ENCODE results near the gene ABCF3. TPM values are rescaled to one million over a fixed set of nuclear protein-coding genes. Genes with fewer than 3 reads are reported as not detected.

Gene ABCF3
- total RNA-seq, 2 donors from 2014 or later = 62.9 to 103 TPM

DNA sequence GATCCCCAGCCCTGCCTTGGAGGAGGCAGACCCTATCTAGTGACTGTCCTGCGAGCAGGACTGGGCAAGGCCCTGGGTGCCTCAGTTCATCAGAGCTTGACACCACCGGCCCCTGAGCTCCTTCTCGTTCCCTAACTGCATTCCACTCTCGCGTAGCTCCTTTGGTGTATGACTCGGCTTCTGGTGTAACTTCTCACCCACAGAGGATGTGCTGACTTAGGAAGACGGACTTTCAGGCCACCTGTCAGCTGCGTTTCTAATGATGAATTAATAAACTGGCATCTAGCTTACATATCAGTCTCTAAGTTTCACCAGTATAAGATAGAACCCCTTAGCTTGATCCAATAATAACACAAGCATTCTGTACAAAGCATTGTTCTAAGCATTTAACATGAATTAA, 17.5 kb downstream of the ABCF3 start:
- no peaks in the 10 kb centered on the region for H3K27me3 ChIP-seq (replicated peaks; ENCODE audit: insufficient read depth)
- 80% methylated on average over 8 of the region's 8 CpGs for WGBS
- intact Hi-C loops (cut with DNase I) = no loop called here
- H3K36me3 ChIP-seq = no peaks in the 10 kb centered on the region
- no peaks in the 10 kb centered on the region for H3K4me1 ChIP-seq (replicated peaks)
- H3K4me3 ChIP-seq = no peak overlapping the region
- TF ChIP-seq CTCF (IDR thresholded peaks at IDR 0.05) = no peak
- no peak for TF ChIP-seq POLR2A (IDR thresholded peaks at IDR 0.05)
- no peak for TF ChIP-seq POLR2AphosphoS5 (IDR thresholded peaks at IDR 0.05)
- DNase-seq (ENCODE audit: low spot score) = no peak
- H3K27ac ChIP-seq = no peak overlapping the region
- H3K9me3 ChIP-seq = no peaks in the 10 kb centered on the region

DNA sequence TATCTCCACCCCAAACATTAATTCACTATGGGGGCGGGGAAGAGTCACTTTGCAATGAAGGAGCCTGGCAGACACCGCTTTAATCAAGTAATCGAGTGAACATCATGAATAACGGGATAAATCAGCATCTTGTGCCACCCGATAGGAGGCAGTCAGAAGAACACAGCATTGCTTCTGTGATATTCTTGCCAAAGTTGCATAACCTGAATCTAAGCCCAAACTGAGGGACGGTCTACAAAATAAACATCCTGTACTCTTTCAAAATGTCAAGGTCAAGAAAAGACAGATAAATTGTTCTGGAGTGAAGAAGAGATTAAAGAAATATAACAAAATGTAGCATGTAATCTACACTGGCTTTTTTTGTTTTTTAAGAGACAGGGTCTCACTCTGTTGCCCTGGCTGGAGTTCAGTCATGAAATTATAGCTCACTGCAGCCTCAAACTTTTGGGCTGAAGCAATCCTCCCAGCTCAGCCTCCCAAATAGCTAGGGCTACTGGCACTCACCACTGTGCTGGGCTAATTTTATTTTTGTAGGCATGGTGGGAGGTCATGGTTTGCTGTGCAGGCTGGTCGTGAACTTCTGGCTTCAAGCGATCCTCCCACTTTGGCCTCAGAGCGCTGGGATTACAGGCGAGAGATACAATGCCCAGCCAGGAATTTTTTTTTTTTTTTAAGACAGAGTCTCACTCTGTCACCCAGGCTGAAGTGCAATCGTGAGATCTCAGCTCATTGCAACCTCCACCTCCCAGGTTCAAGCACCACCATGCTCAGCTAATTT, 23.3 kb downstream of the ABCF3 start:
- WGBS = 38% methylated on average over 11 of the region's 11 CpGs
- intact Hi-C loops (cut with DNase I) = no loop called here
- no peak overlapping the region for H3K27ac ChIP-seq
- TF ChIP-seq CTCF (IDR thresholded peaks at IDR 0.05) (no peak), POLR2A (IDR thresholded peaks at IDR 0.05) (no peak), POLR2AphosphoS5 (IDR thresholded peaks at IDR 0.05) (no peak)
- H3K9me3 ChIP-seq = no peaks in the 10 kb centered on the region
- DNase-seq (ENCODE audit: low spot score) = no peak
- H3K36me3 ChIP-seq = no peaks in the 10 kb centered on the region
- no peaks in the 10 kb centered on the region for H3K27me3 ChIP-seq (replicated peaks; ENCODE audit: insufficient read depth)
- no peaks in the 10 kb centered on the region for H3K4me1 ChIP-seq (replicated peaks)
- no peak overlapping the region for H3K4me3 ChIP-seq

GRCh38 chr3:184211297-184211696, 25.3 kb downstream of the ABCF3 start:
- intact Hi-C loops (cut with DNase I) = no loop called here
- Histone ChIP-seq H3K36me3 (no peaks in the 10 kb centered on the region), H3K4me3 (no peak overlapping the region), H3K27me3 (replicated peaks; ENCODE audit: insufficient read depth) (no peaks in the 10 kb centered on the region), H3K9me3 (no peaks in the 10 kb centered on the region), H3K27ac (no peak overlapping the region), H3K4me1 (replicated peaks) (no peaks in the 10 kb centered on the region)
- no peak for TF ChIP-seq POLR2A (IDR thresholded peaks at IDR 0.05)
- TF ChIP-seq POLR2AphosphoS5 (IDR thresholded peaks at IDR 0.05) = no peak
- no peak for TF ChIP-seq CTCF (IDR thresholded peaks at IDR 0.05)
- WGBS = 55% methylated on average over 5 of the region's 5 CpGs
- no peak for DNase-seq (ENCODE audit: low spot score)

DNA sequence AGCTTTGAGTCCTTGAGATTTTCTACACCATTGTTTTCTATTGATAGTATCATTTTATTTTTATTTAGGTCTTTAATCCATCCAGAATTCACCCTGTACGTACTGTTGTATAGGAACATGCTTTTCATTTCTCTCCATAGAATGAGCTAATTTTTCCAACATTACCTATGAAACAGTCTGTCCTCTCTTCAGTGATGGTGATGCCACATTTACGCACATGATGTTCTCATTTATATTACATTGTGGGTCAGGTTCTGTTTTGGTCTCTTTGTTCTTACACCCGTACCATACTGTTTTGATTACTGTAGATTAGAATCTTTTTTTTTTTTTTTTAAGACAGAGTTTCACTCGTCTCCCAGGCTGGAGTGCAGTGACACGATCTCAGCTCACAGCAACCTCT, 25.7 kb downstream of the ABCF3 start:
- H3K9me3 ChIP-seq = no peaks in the 10 kb centered on the region
- no peak for DNase-seq (ENCODE audit: low spot score)
- H3K4me3 ChIP-seq = no peak overlapping the region
- no peaks in the 10 kb centered on the region for H3K36me3 ChIP-seq
- no peaks in the 10 kb centered on the region for H3K27me3 ChIP-seq (replicated peaks; ENCODE audit: insufficient read depth)
- H3K4me1 ChIP-seq (replicated peaks) = no peaks in the 10 kb centered on the region
- no peak overlapping the region for H3K27ac ChIP-seq
- no peak for TF ChIP-seq POLR2A (IDR thresholded peaks at IDR 0.05)
- 45% methylated on average over 5 of the region's 5 CpGs for WGBS
- intact Hi-C loops (cut with DNase I) = no loop called here

DNA sequence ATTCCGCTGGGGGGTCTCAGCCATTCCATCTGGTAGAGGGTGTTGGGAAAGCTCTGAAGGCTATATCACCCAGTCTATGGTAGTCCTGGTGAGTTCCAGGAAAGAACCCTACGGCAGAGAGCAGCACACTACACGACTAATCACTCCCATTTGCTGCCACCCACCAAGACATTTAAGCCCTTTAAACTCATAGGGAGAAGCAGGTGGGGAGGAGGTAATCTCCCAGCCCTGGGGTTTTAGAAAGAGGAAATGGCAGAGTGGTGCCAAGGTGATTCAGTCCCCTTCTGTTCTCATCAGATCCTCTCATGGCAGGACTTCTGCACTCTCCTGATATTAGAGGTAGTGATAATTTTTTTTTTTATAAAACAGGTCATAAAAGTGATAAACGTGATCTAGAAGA, 32.8 kb downstream of the ABCF3 start:
- TF ChIP-seq POLR2A (IDR thresholded peaks at IDR 0.05) (no peak), POLR2AphosphoS5 (IDR thresholded peaks at IDR 0.05) (no peak), CTCF (IDR thresholded peaks at IDR 0.05) (no peak)
- Histone ChIP-seq H3K9me3 (no peaks in the 10 kb centered on the region), H3K27me3 (replicated peaks; ENCODE audit: insufficient read depth) (no peaks in the 10 kb centered on the region), H3K4me3 (no peak overlapping the region), H3K36me3 (no peaks in the 10 kb centered on the region), H3K4me1 (replicated peaks) (no peaks in the 10 kb centered on the region), H3K27ac (no peak overlapping the region)
- no peak for DNase-seq (ENCODE audit: low spot score)
- 42% methylated on average over 4 of the region's 4 CpGs for WGBS
- intact Hi-C loops (cut with DNase I) = no loop called here

Data from prostate gland (tissue), 2 donors.